Hepatocyte (in vitro differentiated cells): ENCODE measurements around the gene TYROBP.

Source experiments
- EZH2 ChIP-seq: fragments of 200-600 bp; sonication (generic); IDR thresholded peaks from 2 replicates; pipeline ENCODE4 v1.6.1; 2016; ENCODE audit warnings: antibody characterized with exemption, mild to moderate bottlenecking, borderline replicate concordance
- TF ChIP-seq, protein P1 (sequence below): fragments of 200-600 bp; sonication (generic); IDR thresholded peaks from 2 replicates; pipeline ENCODE4 v1.5.1; 2016; ENCODE audit warnings: antibody characterized with exemption, mild to moderate bottlenecking; ENCODE audit not compliant: poor library complexity

GRCh38 chr19:35856546-35857149, 51.4 kb downstream of the TYROBP start, which contains the start of gene KIRREL2:
- TF ChIP-seq, protein P1, sequence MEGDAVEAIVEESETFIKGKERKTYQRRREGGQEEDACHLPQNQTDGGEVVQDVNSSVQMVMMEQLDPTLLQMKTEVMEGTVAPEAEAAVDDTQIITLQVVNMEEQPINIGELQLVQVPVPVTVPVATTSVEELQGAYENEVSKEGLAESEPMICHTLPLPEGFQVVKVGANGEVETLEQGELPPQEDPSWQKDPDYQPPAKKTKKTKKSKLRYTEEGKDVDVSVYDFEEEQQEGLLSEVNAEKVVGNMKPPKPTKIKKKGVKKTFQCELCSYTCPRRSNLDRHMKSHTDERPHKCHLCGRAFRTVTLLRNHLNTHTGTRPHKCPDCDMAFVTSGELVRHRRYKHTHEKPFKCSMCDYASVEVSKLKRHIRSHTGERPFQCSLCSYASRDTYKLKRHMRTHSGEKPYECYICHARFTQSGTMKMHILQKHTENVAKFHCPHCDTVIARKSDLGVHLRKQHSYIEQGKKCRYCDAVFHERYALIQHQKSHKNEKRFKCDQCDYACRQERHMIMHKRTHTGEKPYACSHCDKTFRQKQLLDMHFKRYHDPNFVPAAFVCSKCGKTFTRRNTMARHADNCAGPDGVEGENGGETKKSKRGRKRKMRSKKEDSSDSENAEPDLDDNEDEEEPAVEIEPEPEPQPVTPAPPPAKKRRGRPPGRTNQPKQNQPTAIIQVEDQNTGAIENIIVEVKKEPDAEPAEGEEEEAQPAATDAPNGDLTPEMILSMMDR = no peak
- TF ChIP-seq EZH2 = peak; percentile 65
